Fibroblast of lung (primary cell): ENCODE data around the gene NEK7. TPM values are rescaled to one million over a fixed set of nuclear protein-coding genes. Genes with fewer than 3 reads are reported as not detected.

ENCODE experiments used
- DNase-seq, 2 donors: peaks; one replicate each; pipeline versions ENCODE4 v3.0.0 to v3.0.0-alpha.2; 2010; ENCODE audit warnings: low read depth in 2 of 2
- H2AFZ ChIP-seq: 2 replicates; pipeline ENCODE4 v1.5.1; 2012; ENCODE audit warnings: low read length, control low read depth, inconsistent platforms
- H3K27ac ChIP-seq: 2 replicates; pipeline ENCODE4 v1.5.1; 2011; ENCODE audit warnings: low read length, control low read depth; ENCODE audit not compliant: insufficient read depth
- H3K27me3 ChIP-seq: 2 replicates; pipeline ENCODE4 v1.5.1; 2011; ENCODE audit warnings: mild to moderate bottlenecking, low read length; ENCODE audit not compliant: control insufficient read depth, insufficient read depth
- H3K36me3 ChIP-seq: 2 replicates; pipeline ENCODE4 v1.5.1; 2011; ENCODE audit warnings: low read length; ENCODE audit not compliant: control insufficient read depth, insufficient read depth
- H3K4me1 ChIP-seq: 2 replicates; pipeline ENCODE4 v1.5.1; 2011; ENCODE audit warnings: low read length; ENCODE audit not compliant: control insufficient read depth, insufficient read depth; ENCODE audit errors: extremely low read depth
- H3K4me2 ChIP-seq: 2 replicates; pipeline ENCODE4 v1.5.1; 2011; ENCODE audit warnings: low read length, control low read depth; ENCODE audit not compliant: insufficient read depth; ENCODE audit errors: extremely low read depth
- H3K4me3 ChIP-seq, 4 experiments: fragments of 200-600 bp in 1 of 4; sonication (generic) in 1 of 4; replicated peaks in 1 of 4; 2 replicates each; pipeline ENCODE4 v1.5.1; 2011 to 2016; ENCODE audit warnings: low read length in 4 of 4, low read depth in 3 of 4, mild to moderate bottlenecking in 3 of 4, control low read depth in 2 of 4, inconsistent platforms in 1 of 4, mixed read lengths in 1 of 4; ENCODE audit not compliant: insufficient read depth in 1 of 4; ENCODE audit errors: control extremely low read depth in 1 of 4
- H3K79me2 ChIP-seq: 2 replicates; pipeline ENCODE4 v1.5.1; 2012; ENCODE audit warnings: mild to moderate bottlenecking, low read length, inconsistent platforms; ENCODE audit not compliant: control insufficient read depth, insufficient read depth
- H3K9ac ChIP-seq: 2 replicates; pipeline ENCODE4 v1.5.1; 2011; ENCODE audit warnings: mild to moderate bottlenecking, low read length, control low read depth; ENCODE audit not compliant: insufficient read depth
- H3K9me3 ChIP-seq: 2 replicates; pipeline ENCODE4 v1.5.1; 2012; ENCODE audit warnings: low read depth, low read length; ENCODE audit not compliant: control insufficient read depth, insufficient read depth
- H4K20me1 ChIP-seq: 2 replicates; pipeline ENCODE4 v1.5.1; 2011; ENCODE audit warnings: low read length; ENCODE audit not compliant: control insufficient read depth, insufficient read depth; ENCODE audit errors: extremely low read depth
- CTCF ChIP-seq, 2 donors: IDR thresholded peaks in 1 of 2; conservative IDR thresholded peaks in 1 of 2; 1 replicate in 1 of 2; 2 replicates in 1 of 2; pipeline ENCODE4 v1.5.1; 2011 to 2012; ENCODE audit warnings: low read length in 2 of 2, control low read depth in 1 of 2, inconsistent platforms in 1 of 2, low read depth in 1 of 2, mild to moderate bottlenecking in 1 of 2
- EZH2 ChIP-seq: IDR thresholded peaks from 2 replicates; pipeline ENCODE4 v1.5.1; 2012; ENCODE audit warnings: low read length, control low read depth, mild to moderate bottlenecking; ENCODE audit errors: missing control alignments
- polyA plus RNA-seq, 2 donors: library from polyadenylated mRNA; depleted of rRNA in 1 of 2; stranded (reverse) in 1 of 2; unstranded in 1 of 2; fragments of >200 nt; gene quantifications; 2 replicates each; pipeline ENCODE4 v1.2.1, GENCODE V29; 2011 to 2012; ENCODE audit warnings: missing spikeins in 1 of 2
- total RNA-seq: library from RNA; depleted of rRNA; stranded (reverse); fragments of >200 nt; gene quantifications from 2 replicates; pipeline ENCODE4 v1.2.1, GENCODE V29; 2014

The NEK7 gene
- total and polyA plus RNA-seq, 2 donors (not counting 1 experiment from before 2014, with no cell fraction given), result 90.5 to 207 TPM

GRCh38 chr1:198295225-198295624, 138.4 kb downstream of the NEK7 start:
- H2AFZ ChIP-seq, result no peak overlapping the region
- no peaks in the 10 kb centered on the region for H3K9me3 ChIP-seq
- no peak for TF ChIP-seq EZH2
- TF ChIP-seq CTCF (conservative IDR thresholded peaks at IDR 0.05 in 1 of 2, IDR thresholded peaks at IDR 0.05 in 1 of 2; ENCODE audit: low read depth in 1 of 2, low read length in 2 of 2), result no peak
- no peaks in the 10 kb centered on the region for H4K20me1 ChIP-seq
- no peaks in the 10 kb centered on the region for H3K27me3 ChIP-seq
- no peak for DNase-seq
- no peak overlapping the region for H3K9ac ChIP-seq
- H3K4me2 ChIP-seq, result no peak overlapping the region
- H3K36me3 ChIP-seq, result peaks cover 2% of the 10 kb centered on the region
- no peaks in the 10 kb centered on the region for H3K79me2 ChIP-seq
- H3K4me3 ChIP-seq, result no peak overlapping the region
- H3K27ac ChIP-seq, result no peak overlapping the region
- no peaks in the 10 kb centered on the region for H3K4me1 ChIP-seq

DNA sequence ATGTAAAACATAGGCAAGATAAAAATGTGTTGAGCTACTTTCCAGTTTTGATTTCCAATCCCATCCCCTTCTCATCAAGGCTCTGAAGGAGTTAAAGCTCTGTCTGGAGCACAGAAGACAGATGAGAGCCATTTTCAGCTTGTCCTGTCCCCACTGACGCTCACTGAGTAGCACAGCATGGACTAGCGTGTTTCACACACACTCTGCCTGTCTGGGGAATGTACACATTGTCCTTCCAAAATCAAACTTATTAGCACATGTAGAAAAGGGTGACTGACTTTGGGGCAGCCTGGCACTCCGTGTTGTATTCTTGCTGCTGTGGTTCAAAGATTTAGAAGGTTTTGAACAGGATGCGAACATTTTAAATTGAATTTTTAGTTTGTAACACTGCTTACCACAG, 139.2 kb downstream of the NEK7 start:
- TF ChIP-seq CTCF (conservative IDR thresholded peaks at IDR 0.05 in 1 of 2, IDR thresholded peaks at IDR 0.05 in 1 of 2; ENCODE audit: low read depth in 1 of 2, low read length in 2 of 2) (no peak), EZH2 (no peak)
- Histone ChIP-seq H3K27ac (no peak overlapping the region), H3K36me3 (peaks cover 2% of the 10 kb centered on the region), H2AFZ (no peak overlapping the region), H3K9ac (no peak overlapping the region), H3K27me3 (no peaks in the 10 kb centered on the region), H4K20me1 (no peaks in the 10 kb centered on the region), H3K9me3 (no peaks in the 10 kb centered on the region), H3K4me1 (no peaks in the 10 kb centered on the region), H3K79me2 (no peaks in the 10 kb centered on the region), H3K4me2 (no peak overlapping the region), H3K4me3 (no peak overlapping the region)
- DNase-seq, result no peak

DNA sequence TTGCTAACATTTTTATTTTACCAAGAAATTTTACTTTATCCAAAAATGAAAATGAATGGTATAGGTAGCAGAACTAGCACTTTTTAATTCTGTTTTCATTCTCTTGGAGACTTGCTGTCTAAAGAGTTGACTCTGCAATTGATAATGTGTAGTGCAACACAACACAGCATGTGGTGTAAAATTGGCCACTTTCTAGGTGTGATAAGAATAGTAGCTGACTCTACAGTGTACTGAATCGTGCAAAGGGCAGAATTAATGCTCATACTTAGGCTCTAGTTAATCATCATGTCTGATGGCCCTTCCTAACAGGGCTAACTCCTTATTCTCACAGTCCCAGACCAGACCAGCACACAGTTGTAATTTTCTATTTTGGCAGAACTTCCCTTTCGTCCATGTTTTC, 140.5 kb downstream of the NEK7 start:
- H3K4me1 ChIP-seq, result no peaks in the 10 kb centered on the region
- no peaks in the 10 kb centered on the region for H4K20me1 ChIP-seq
- TF ChIP-seq EZH2 (no peak), CTCF (conservative IDR thresholded peaks at IDR 0.05 in 1 of 2, IDR thresholded peaks at IDR 0.05 in 1 of 2; ENCODE audit: low read depth in 1 of 2, low read length in 2 of 2) (no peak)
- H3K79me2 ChIP-seq, result no peaks in the 10 kb centered on the region
- no peak overlapping the region for H3K4me2 ChIP-seq
- no peak overlapping the region for H3K4me3 ChIP-seq
- no peaks in the 10 kb centered on the region for H3K27me3 ChIP-seq
- H3K9ac ChIP-seq, result no peak overlapping the region
- H3K9me3 ChIP-seq, result no peaks in the 10 kb centered on the region
- no peak for DNase-seq
- no peak overlapping the region for H2AFZ ChIP-seq
- H3K27ac ChIP-seq, result no peak overlapping the region
- H3K36me3 ChIP-seq, result peaks cover 2% of the 10 kb centered on the region
